NCI-H2107 (cell line): ENCODE measurements around the gene USB1.

ENCODE experiments used
- DNase-seq: peaks from one replicate; lab custom pipeline; 2025; lab: John Stamatoyannopoulos, UW

USB1 gene

DNA sequence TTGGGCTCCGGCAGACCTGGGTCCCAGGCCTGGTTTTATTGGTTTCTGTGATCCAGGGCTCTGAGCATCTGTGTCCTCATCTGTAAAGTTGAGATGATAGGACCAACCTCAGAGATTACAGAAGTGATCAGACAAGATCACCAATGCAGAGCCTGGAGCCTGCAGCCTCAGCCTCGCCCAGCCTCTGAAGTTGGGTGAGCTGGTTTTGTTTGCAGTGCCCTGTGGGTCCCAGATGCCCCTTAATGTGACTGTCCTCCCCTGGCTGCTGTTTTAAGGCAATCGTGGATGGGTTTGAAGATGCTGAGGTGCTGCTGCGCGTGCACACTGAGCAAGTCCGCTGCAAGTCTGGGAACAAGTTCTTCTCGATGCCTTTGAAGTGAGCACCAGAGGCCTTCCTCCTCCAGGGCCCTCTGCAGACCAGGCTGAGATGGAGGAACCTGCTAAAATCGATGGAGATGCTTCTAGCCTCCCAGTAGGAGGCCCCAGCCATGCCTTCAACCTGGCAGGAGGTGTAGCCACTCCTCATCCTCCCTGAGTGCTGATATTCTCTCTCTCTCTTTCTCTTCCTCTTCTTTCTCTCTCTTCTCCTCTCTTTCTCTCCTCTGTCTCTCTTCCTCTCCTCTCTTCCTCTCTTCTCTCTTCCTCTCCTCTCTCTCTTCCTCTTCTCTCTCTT lies 18.8 kb downstream of the USB1 start:
- DNase-seq = no peak

DNA sequence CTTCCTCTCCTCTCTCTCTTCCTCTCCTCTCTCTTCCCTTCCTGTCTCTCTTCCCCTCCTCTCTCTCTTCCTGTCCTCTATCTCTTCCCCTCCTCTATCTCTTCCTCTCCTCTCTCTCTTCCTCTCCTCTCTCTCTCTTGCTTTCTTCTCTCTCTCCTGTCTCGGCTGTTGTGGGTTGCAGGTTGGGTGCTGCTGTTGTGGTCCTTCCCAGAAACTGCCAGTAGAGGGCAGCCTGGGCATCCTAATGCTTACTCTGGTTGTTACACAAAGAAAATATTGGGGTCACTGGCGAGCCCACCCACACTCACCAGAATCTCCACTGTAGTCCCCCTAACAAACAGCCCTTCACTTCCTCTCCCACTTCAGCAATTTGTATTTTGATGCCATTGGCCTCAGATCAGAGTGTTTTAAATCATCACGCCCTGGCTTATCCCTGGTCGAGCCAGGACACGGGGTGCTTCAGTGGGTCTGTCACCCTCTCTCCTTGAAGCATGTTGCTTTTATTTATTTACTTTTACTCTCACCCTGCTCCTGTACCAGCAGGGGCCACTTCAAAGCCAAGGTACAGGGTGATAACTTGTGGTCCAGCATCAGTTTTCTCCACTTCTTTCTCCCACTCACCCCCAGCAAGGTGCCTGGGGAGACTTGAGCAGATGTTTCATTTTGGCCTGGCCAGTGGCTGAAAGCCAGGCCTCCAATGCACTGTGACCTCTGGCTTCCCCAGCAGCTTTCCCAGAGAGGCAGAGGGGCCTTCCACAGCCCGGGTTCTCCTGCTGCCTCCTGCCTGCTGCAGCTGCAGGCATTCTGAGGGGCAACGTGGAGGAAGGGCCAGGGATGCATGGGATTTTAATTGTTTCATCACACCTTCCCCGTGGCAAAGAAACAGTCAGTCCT lies 19.7 kb downstream of the USB1 start:
- no peak for DNase-seq

DNA sequence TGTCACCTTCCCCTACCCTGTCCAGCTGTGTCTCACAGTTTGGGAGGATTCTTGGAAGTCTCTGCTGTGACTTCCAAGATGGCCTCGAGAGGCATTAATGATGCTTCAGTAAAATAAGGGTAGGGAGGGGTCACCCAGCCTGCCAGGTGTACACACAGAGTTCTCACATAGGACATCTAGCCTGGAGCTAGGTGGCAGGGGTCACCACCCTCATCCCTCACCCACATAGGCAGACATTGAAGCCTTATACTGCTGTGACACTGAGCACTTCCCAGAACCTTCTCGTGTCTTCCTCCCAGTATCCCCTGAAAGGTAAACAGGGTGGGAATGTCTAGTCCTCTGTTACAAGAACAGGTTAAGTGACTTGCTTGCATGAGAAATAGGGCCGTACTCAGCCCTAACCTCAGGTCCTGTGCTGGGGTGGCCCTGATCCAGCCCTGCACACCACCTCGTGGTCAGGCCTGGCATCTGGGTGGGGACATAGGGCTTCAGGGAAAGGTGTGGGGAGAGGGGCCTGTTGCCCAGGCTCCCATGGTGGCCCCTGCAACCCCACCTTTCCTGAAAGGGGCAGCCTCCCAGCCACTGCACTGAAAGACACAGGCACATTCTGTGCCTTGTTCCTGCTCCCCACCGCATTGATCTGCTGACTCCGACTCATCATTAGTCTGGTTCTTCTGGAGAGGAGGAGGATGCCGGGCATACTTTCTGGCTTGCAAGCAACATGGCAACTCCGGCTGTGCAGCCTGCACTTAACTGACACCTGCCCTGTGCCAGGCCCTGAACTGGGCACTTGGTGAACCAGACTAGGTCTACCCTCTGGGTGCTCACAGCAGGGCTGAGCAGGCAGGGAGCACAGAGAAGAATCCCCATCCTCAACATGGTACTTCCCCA lies 20.7 kb downstream of the USB1 start:
- DNase-seq = no peak

DNA sequence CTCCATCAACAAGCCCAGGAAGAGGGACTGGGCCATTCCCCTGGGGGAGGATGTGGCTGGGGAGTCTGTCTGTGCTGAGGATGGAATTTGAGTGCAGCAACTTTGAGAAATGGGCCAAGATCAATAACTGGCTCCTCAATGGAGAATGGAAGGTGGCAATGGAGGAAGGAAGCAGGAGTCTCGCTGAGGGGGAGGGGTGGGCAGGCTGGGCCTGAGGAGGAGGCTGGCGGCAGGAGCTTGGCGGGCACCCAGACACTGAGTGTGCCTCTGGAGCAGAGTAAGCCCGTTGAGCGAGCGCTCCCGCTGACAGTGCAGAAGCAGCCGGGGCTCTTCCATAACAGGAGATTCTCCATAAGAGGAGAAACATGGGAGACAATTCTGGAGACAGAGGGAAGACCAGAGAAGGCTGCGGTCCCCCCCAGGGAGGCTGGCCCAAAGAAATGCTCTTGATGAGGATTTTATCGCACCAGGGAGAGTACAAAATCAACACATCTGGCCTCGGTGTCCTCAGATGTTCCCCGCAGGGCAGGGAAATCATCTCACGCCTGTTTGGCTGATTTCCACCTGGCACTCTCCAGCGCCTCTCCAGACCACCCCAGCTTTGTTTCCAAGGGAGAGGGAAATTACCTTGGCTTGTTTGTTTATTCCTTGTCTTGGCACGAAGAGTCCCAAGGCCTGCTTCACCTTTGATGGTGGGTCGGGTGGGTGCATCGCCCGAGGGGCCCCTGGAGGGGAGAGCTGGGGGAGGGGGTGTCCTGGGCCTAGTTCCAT lies 21.6 kb downstream of the USB1 start:
- DNase-seq = peak; percentile 35

DNA sequence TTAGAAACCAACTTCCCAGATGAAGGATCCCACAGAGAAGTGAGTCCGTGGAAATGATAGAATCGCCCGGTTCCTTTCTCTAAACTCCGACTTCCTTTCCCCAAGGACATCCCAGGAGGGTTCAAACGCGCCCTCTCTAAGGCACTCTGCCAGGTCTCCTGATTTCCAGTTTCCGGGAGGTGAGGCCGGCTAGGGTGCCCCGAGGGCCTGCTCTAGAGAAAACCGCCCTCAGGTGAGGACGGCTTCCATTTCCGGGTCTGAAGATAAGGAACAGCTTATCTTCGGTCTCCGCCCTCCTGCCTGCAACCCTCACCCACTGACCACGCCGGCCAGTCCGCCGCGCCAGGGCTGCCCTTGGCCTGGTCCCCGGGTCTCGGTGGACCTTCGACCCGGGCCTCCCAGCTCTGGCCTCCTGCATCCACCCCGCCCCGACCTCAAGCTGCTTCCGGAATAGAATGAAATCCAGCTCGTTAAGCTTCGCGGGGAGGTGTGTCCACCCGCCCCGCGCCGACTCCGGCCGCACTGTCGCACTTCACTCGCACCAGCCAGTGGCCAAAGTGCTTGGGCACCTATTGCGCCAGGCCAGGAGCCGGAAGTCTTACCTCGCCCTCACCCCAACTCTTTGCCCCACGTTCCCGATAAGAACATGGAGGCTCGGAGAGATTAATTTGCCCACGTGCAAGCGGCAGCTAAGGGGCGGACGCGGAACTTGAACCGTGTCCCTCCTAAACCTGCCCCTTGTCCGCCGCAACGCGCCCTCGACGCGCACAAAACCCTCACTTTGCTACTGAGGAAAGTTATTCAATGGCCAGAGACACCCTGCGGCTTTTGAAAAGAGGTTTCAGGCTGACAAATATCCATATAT lies 23.5 kb downstream of the USB1 start:
- no peak for DNase-seq

DNA sequence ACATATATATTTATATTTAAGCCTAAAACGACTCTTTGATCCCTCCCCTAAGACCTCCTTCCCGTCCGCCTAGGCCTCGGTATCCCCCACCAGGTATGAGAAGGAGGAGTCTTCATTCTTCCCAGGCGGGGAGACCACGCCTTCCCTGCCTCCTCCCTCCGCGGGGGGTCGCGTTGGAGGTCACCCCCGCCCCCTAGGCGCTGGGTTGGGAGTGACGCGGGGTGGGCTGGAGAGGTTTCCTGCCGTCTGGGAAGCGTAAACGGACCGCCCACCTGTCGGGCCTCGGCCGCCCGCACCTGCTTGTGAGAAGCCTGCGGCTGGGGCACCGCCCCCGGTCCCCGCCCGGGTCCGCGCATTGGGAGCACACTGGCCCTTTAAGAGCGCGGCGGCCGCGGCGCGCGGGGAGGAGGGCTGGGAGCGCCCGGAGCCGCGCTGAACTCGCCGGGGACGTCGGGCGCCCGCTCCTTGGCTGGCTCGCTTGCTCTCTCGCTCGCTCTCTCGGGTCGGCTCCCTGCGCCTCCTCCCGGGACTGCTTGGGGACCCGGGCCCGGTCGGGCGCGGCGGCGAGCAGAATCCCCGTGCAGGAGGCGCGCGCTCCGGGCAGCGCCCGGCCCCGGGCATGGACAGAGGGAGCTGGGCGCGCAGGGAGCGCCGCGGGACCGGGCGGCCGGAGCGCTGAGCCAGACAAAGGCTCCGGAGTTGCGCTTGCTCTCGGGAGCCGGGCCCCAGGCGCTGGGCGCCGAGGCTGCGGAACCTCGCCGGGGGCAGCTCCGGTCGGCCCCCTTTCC lies 24.3 kb downstream of the USB1 start, which contains the start of gene MMP15:
Gene MMP15 (plus strand): TSS at position 404 of the 788 bp plus-strand sequence. CDS start 597 bp downstream, outside the sequence.
- no peak for DNase-seq

DNA sequence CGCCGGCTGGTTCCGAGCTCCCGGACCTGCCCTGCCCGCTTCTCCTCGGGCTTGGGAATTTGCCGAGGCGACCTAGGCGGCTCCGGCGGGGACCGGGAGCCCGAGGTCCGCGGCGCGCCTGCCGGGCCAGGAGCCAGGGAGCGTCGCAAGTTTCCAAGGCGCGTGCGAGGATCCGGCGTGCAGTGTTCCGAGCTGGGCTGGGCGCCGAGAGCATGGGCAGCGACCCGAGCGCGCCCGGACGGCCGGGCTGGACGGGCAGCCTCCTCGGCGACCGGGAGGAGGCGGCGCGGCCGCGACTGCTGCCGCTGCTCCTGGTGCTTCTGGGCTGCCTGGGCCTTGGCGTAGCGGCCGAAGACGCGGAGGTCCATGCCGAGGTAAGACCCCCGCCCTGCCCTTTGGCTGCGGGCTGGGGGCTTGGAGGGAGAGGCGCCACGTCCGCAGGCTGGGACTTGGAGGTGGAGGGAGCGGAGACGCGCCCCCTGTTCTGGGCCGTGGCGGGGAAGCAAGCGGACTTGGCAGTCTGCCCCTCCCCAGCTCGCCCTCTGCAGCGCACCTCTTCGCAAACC lies 25.0 kb downstream of the USB1 start:
- DNase-seq = no peak

DNA sequence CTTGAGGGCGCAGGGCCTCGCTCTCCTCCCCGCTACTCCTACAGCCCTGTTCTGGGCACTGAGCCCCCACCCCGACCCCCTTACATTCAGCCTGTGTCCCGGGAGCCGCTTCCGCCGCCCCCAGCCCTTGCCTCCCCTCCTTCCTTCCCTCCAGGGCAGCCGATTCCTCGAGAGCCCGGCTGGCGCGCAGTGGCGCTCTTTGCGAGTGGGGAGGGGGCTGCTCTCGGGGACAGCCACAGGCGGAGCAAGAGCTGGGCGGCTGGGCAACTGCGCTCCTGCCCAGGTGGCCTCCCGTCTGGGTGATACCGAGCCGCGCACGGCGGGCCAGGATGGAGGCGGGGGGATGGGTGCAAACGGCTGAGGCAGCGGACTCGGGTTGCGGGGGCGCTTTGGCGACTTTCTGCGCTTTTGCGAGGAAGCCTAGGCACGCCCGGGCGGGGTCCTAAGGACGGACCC lies 25.5 kb downstream of the USB1 start:
- no peak for DNase-seq

DNA sequence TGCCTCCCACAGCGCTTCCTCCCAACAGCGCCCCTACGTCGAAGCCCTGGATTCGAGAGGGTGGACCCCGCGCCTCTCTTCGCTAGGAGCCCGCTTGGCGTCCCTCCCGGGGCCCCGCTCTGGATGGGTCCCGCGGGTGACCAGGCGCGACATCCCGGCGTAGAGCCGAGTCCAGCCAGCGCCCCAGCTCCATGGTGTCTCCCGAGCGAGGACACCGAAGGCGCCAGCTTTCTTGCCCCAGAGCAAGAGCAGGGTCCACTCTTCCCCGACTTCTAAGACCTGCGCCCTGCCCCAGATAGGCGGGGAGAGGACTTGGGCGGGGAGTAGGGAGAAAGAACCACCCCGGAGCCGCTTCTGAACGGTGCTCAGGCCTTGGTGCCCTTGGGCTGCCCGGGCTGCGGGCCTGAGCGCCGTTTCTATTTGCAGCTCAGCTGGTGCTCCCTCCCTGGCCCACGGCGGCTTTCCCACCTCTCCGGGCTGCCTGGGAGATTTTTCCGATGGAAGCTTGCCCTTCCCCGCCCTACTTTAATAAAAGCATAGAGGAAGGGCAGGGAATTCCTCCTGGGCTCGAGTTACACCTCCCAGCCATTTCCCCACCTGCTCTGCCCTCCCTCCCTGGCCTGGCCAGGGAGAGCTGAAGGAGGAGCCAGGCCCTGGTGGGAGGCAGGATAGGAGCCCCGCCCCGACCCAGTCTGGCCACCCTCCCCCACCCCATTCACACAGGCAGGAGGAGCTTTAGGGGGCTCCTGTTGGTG lies 26.1 kb downstream of the USB1 start:
- DNase-seq = no peak

DNA sequence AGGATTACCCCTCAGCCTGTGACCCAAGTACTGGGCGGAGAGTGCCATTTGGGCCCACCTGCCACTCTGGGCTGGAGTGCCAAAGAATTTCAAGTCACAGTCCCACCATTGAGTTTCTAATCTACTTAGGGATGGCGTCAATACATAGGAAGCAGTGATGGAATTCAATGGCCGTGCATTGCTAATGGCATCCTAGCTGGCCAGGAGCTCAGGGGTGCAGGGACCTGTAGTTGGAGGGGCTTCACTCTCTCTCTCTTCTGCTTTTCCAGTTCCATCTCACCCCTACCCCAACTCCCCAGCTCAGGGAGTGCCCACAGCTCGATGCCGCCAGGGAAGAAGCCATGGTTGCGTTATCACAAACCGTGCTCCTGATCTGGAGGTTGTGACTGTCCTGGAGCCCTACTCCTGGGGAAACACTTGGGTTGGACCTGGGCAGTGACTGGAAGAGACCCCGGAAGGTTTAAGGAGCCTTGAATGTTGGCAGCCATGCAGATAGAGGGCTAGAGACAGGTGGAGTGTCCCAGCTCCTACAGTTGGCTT lies 26.8 kb downstream of the USB1 start:
- DNase-seq = no peak

DNA sequence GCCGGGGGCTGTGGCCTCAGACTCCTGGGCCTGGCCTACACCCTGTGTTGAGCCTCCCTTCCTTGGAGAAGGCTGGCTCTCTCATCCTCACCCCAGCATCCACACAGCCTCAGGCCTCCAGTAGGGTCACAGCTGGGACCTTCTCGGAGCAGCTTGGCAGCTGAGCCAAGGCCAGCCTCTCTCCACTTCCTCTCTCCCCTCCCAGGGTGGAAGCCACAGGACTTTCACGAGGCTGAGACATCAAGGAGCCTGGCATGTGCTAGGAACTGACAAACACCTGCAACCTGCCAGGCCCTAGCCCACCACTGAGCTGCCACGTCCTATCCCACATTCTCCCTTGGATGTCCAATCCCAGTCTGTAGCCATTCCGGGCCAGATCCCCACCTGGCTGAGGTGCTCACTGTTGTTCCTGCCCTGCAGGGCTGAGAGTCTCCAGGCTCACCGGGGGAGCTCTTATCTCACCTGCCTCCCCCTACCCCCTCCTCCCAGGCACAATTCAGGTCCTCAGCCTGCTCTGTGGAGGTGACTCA lies 27.4 kb downstream of the USB1 start:
- no peak for DNase-seq

DNA sequence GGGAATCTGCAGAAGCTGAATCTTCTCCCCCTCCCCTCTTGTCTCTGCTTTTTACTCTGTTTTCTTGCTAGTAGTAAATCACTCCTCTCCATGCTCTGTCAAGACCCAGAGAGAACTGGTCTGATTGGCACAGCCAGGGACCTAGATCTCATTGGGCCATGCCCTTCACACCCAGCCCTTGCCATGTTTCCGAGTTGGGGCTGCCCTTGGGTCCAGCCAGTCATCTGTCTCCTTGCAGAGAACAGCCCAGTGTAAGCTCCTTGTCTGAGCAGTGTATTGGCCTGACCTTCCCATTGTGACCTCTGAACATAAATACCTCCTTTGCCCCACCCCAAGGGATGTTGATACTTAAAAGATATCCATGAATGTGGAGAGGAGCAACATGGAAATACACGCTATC lies 28.2 kb downstream of the USB1 start:
- DNase-seq = no peak

DNA sequence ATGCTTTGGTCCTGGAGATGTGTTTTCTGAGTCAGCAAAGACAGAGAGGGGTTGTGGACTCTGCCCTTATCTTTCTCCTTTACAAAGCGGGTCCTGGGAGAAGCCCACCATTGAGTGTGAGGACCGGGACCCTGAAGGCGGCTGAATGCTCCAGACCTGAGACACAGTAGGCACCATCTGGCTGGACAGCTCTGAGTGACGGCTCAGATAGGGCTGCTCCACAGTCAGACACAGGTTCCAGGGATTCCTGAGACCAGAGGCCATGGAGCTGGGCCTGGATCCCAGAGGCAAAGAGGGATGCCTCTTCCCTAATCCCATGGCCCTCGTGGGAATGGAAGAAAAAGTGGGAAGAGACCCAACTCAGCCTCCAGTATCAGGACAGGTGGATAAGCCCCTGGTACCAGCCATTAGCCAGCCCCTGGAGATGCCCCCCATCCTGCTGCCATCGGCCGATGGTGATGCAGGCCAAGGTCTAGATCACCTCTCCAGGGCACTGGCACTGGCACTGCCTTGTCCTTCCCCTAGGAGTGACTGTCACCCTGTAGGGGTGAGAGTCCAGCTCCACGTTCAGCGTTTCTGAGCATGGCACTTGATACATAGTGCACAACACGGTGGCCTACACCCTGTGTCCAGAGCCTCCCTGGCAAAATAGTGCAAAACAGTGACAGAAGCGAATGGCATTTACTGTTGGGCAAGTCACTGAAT lies 29.1 kb downstream of the USB1 start:
- no peak for DNase-seq

DNA sequence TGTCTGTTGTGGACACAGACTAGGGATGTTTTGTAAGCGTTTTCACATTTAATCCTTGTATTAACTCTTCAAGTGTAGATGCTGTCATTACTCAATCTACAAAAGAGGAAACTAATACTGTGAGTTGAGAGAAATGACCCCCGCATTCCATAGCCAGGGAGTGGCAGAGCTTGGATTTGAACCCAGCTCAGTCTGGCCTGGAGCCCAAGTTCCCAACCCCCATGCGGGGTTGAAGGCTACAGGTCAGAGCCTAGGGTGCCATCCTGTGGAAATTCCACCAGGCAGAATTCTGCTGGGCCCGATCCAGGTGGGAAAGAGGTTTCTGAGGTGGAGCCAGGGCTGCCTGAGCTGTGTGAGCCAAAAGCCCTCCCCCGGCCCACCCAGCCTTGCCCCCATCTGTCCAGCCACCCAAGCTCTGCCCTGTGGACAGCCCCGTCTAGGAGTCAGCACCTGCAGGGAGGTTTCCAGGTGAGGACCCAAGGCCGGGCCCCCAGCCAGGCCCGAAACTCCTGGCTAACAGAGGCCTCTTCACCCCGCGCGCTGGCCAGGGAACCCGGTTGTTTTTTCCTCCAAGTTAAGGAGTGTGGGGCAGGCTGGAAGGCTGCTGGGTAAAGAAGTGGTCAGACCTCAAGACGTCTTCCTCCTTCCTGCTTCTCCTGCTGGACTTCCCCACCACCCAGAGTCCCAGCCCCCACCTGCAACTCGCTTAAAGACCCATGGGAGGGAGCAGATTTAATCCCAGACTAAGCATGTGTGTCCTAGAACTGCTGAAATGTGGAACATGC lies 30.0 kb downstream of the USB1 start:
- no peak for DNase-seq

DNA sequence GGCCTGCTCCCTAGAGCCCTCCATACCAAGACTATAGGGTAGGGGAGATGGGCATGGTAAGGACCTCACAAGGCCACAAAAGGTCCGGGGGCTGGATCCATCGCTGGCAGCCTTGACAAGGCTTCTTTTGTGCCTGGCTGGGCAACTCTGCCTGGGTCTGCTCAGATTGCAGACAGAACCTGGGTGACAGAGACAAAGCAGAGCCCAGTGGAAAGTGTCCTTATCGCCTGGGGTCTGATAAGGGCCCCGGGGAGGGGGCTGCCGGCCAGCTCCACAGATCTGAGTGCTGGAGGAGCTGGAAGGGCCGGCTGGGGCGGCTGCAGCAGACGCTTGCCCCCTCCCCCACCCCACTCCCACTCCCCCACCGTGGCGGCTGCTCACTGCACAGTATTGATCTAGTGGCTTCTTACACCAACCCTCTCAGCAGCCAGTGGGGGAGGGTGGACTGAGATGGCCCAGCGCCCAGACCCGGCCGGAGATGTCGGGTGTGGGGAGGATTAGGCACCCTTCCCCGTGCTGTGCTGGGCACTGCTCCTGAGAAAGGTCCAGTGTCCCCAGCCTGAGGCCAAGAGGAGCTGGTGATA lies 31.6 kb downstream of the USB1 start:
- DNase-seq = no peak

DNA sequence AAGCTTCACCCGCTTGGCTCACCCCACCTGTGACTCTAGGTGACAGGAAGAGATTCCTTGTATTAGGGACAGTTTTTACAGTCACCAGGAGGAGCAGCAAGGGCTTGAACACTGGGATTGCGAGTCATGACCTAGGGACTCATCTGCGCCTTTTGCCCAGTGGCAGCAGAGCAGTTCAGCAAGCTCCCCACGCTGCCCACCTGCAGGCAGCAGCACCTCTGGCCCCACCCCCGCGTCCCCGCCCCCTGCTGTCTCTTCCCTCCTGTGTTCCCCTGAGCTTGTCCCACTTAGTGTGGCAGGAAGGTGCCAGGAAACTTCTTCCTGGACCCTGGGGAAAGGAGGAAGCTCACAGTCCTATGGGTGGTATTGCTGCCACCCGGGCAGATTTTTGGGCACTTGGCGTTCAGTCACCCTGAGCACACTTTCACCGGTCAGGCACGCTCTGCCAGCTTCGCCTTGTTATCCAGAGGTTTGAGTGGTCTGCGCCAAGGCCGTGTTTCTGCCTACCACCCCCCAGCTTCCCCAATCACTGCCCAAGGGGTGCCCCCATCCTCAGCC lies 33.0 kb downstream of the USB1 start:
- DNase-seq = no peak
